IMR-90 (cell line): ENCODE measurements around the gene HUWE1. TPM values are rescaled to one million over a fixed set of nuclear protein-coding genes. Genes with fewer than 3 reads are reported as not detected.

ENCODE experiments used
- ATAC-seq: fragments of 200-7000 bp; cut with Tn5 transposase; 2 replicates; pipeline ENCODE4 v1.9.1; 2020; ENCODE audit warnings: low read depth, mild to moderate bottlenecking, moderate library complexity
- BruUV-seq: library from RNA; stranded (reverse); fragments of 400-500 nt; replicated peaks from 2 replicates; lab custom pipeline; 2021; lab: Mats Ljungman, UMichigan
- CTCF ChIA-PET: fragments of 300-600 bp; formaldehyde crosslinking; extraction: SDS; loops from one replicate; lab custom pipeline; 2021; ENCODE audit warnings: antibody characterized with exemption; lab: Yijun Ruan, JAX
- POLR2A ChIA-PET: fragments of 300-600 bp; sonication (Branson Sonifier 250); formaldehyde crosslinking; loops from one replicate; lab custom pipeline; 2022; ENCODE audit warnings: antibody characterized with exemption; ENCODE audit not compliant: unreplicated experiment; lab: Charles Lee
- DNase-seq: peaks from one replicate; pipeline ENCODE4 v3.0.0; 2013
- H2AFZ ChIP-seq: replicated peaks from 2 replicates; pipeline ENCODE3; 2013; ENCODE audit warnings: low read length, mild to moderate bottlenecking; ENCODE audit not compliant: poor library complexity
- H2AK5ac ChIP-seq: 2 replicates; pipeline ENCODE4 v1.6.1; 2013; ENCODE audit warnings: low read depth, low read length, inconsistent platforms
- H2AK9ac ChIP-seq: replicated peaks from 2 replicates; pipeline ENCODE3; 2013; ENCODE audit warnings: mild to moderate bottlenecking, low read depth, low read length, moderate library complexity; ENCODE audit not compliant: poor library complexity
- H2BK120ac ChIP-seq: 2 replicates; pipeline ENCODE4 v1.6.1; 2013; ENCODE audit warnings: low read depth, low read length, inconsistent platforms
- H2BK15ac ChIP-seq: 3 replicates; pipeline ENCODE4 v1.6.1; 2013; ENCODE audit warnings: low read depth, low read length, inconsistent platforms
- H2BK20ac ChIP-seq: 2 replicates; pipeline ENCODE4 v1.6.1; 2013; ENCODE audit warnings: low read depth, mild to moderate bottlenecking, inconsistent platforms, low read length, moderate library complexity
- H2BK5ac ChIP-seq: 2 replicates; pipeline ENCODE4 v1.6.1; 2013; ENCODE audit warnings: mild to moderate bottlenecking, low read depth, low read length, inconsistent platforms; ENCODE audit not compliant: poor library complexity, severe bottlenecking
- H3K14ac ChIP-seq: replicated peaks from 2 replicates; pipeline ENCODE4 v1.6.1; 2013; ENCODE audit warnings: low read depth, low read length, inconsistent platforms
- H3K18ac ChIP-seq: 2 replicates; pipeline ENCODE4 v1.6.1; 2013; ENCODE audit warnings: low read depth, low read length, control low read depth
- H3K23ac ChIP-seq: 2 replicates; pipeline ENCODE4 v1.6.1; 2013; ENCODE audit warnings: low read depth, low read length, inconsistent platforms
- H3K27ac ChIP-seq: 2 replicates; pipeline ENCODE4 v1.5.1; 2013; ENCODE audit warnings: mild to moderate bottlenecking, control low read depth, low read length; ENCODE audit not compliant: insufficient read depth
- H3K27me3 ChIP-seq: 2 replicates; pipeline ENCODE4 v1.6.1; 2013; ENCODE audit warnings: low read length; ENCODE audit not compliant: control insufficient read depth, insufficient read depth
- H3K36me3 ChIP-seq: 2 replicates; pipeline ENCODE4 v1.6.1; 2013; ENCODE audit warnings: low read length, mixed read lengths; ENCODE audit not compliant: control insufficient read depth, insufficient read depth
- H3K4ac ChIP-seq: 2 replicates; pipeline ENCODE4 v1.6.1; 2013; ENCODE audit warnings: low read depth, low read length, inconsistent platforms
- H3K4me1 ChIP-seq: 2 replicates; pipeline ENCODE4 v1.6.1; 2013; ENCODE audit warnings: low read length, mixed read lengths; ENCODE audit not compliant: control insufficient read depth, insufficient read depth
- H3K4me2 ChIP-seq: 2 replicates; pipeline ENCODE4 v1.6.1; 2013; ENCODE audit warnings: low read depth, mild to moderate bottlenecking, control low read depth, low read length, moderate library complexity
- H3K4me3 ChIP-seq: 2 replicates; pipeline ENCODE4 v1.5.1; 2013; ENCODE audit warnings: low read depth, mild to moderate bottlenecking, control low read depth, low read length, moderate library complexity; ENCODE audit not compliant: insufficient read depth
- H3K56ac ChIP-seq: 2 replicates; pipeline ENCODE4 v1.6.1; 2013; ENCODE audit warnings: low read length, inconsistent platforms; ENCODE audit not compliant: insufficient read depth; ENCODE audit errors: extremely low read depth
- H3K79me1 ChIP-seq, 2 experiments: 2 replicates each; pipeline ENCODE4 v1.6.1; 2013; ENCODE audit warnings: low read length in 2 of 2, inconsistent platforms in 1 of 2, low read depth in 1 of 2
- H3K9ac ChIP-seq: 2 replicates; pipeline ENCODE4 v1.6.1; 2013; ENCODE audit warnings: low read depth, low read length, control low read depth
- H3K9me1 ChIP-seq: 2 replicates; pipeline ENCODE4 v1.6.1; 2013; ENCODE audit warnings: low read length, inconsistent platforms; ENCODE audit not compliant: insufficient read depth
- H3K9me3 ChIP-seq: 2 replicates; pipeline ENCODE4 v1.6.1; 2013; ENCODE audit warnings: low read length; ENCODE audit not compliant: control insufficient read depth, insufficient read depth
- H4K20me1 ChIP-seq: 2 replicates; pipeline ENCODE4 v1.6.1; 2013; ENCODE audit warnings: low read length, inconsistent platforms; ENCODE audit not compliant: insufficient read depth
- H4K5ac ChIP-seq: 2 replicates; pipeline ENCODE4 v1.6.1; 2013; ENCODE audit warnings: mild to moderate bottlenecking, low read depth, low read length, control low read depth
- H4K8ac ChIP-seq, 2 experiments: 2 replicates each; pipeline ENCODE4 v1.6.1; 2013; ENCODE audit warnings: low read depth in 2 of 2, low read length in 2 of 2, control low read depth in 1 of 2, inconsistent platforms in 1 of 2
- H4K91ac ChIP-seq: 2 replicates; pipeline ENCODE4 v1.6.1; 2013; ENCODE audit warnings: low read depth, low read length, inconsistent platforms; ENCODE audit not compliant: insufficient read depth
- CEBPB ChIP-seq: IDR thresholded peaks from 2 replicates; pipeline ENCODE4 v1.6.1; 2012; ENCODE audit warnings: low read depth, low read length, improper control_type of control experiment
- CHD1 ChIP-seq: IDR thresholded peaks from 2 replicates; pipeline ENCODE4 v1.6.1; 2012; ENCODE audit warnings: low read depth, low read length, improper control_type of control experiment
- MAFK ChIP-seq: IDR thresholded peaks from 2 replicates; pipeline ENCODE4 v1.6.1; 2012; ENCODE audit warnings: low read depth, low read length, improper control_type of control experiment
- NFE2L2 ChIP-seq: fragments of 150-350 bp; IDR thresholded peaks from 2 replicates; pipeline ENCODE4 v1.6.1; 2016; ENCODE audit warnings: low read depth, mild to moderate bottlenecking, low read length
- RCOR1 ChIP-seq: IDR thresholded peaks from 2 replicates; pipeline ENCODE4 v1.6.1; 2012; ENCODE audit warnings: mild to moderate bottlenecking, low read length, improper control_type of control experiment; ENCODE audit not compliant: insufficient replicate concordance
- WGBS, 2 experiments: methylation state at CpG; one replicate each; pipeline versions ENCODE4 v1.1.5 to v1.1.7; 2013; ENCODE audit warnings: missing lambda C conversion rate in 2 of 2; ENCODE audit not compliant: insufficient read length in 1 of 2; ENCODE audit errors: extremely low coverage in 2 of 2; 5-methylcytosine and 5-hydroxymethylcytosine counted together
- dilution Hi-C: fragments of 300-500 bp; cut with HindIII; formaldehyde crosslinking; loops from one replicate; pipeline ENCODE4 v1.14.3; 2018; ENCODE audit warnings: low sequenced_read_pairs; ENCODE audit not compliant: unreplicated experiment
- in situ Hi-C: fragments of 300-500 bp; cut with MboI; formaldehyde crosslinking; loops from 3 replicates; pipeline ENCODE4 v1.14.3; 2019; ENCODE audit warnings: low sequenced_read_pairs, inconsistent platforms, mixed read lengths
- intact Hi-C: fragments of 100-400 bp; cut with micrococcal nuclease; formaldehyde crosslinking; loops from 2 replicates; pipeline ENCODE4 v1.10.0; 2022
- polyA plus RNA-seq, 3 experiments: library from polyadenylated mRNA; depleted of rRNA; stranded (reverse); fragments of >200 nt; gene quantifications; 2 replicates each; pipeline ENCODE4 v1.2.3, GENCODE V29; 2012; ENCODE audit warnings: low replicate concordance in 1 of 3
- total RNA-seq: library from RNA; depleted of rRNA; stranded (reverse); fragments of >200 nt; gene quantifications from 2 replicates; pipeline ENCODE4 v1.2.3, GENCODE V29; 2012
- TF ChIP-seq, protein P1 (sequence below): fragments of 150-350 bp; IDR thresholded peaks from 2 replicates; pipeline ENCODE4 v1.6.1; 2017; ENCODE audit warnings: mild to moderate bottlenecking, antibody characterized with exemption, low read length, low read depth

Gene HUWE1
- total and polyA plus RNA-seq, 2 of the 4 experiments (the other 2 are of a cell fraction): 47.6 to 57.7 TPM

DNA sequence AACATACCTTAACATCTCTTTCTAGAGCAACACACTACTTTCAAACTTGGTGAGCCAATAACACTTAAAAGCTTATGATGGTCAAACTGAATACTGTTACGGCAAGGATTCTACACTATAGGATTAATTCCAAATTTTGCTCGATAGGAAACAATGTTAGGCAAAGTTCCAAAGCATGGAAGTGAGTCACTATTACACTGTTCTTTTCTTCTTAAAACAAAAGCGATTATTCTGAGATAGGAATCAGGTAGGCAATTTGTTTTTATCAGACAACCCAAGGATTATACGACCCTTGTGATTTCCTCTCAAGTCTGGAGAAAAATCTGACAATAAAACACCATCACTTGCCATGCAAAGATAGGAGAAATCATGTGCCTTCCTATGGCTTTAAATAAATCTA, 81.5 kb downstream of the HUWE1 start:
- Histone ChIP-seq H3K14ac (no peak overlapping the region), H3K36me3 (peaks cover 17% of the 10 kb centered on the region), H2BK5ac (no peak overlapping the region), H2BK20ac (no peak overlapping the region), H4K91ac (no peak overlapping the region), H3K56ac (no peak overlapping the region), H2AFZ (no peak overlapping the region), H3K9ac (no peak overlapping the region), H3K27me3 (peaks cover 2% of the 10 kb centered on the region; the same call in 1 of the 2 replicates), H4K8ac (no peak overlapping the region), H3K4me3 (no peak overlapping the region), H2BK120ac (no peak overlapping the region), H3K27ac (no peak overlapping the region), H3K4me2 (no peak overlapping the region), H3K79me1 (peaks cover 2 to 3% of the 10 kb centered on the region in 2 experiments; a peak in 2 of 4 replicates), H3K4me1 (no peaks in the 10 kb centered on the region), H4K20me1 (peaks cover 2% of the 10 kb centered on the region; the same call in 1 of the 2 replicates), H2BK15ac (no peak overlapping the region), H3K9me3 (no peaks in the 10 kb centered on the region), H2AK9ac (no peak overlapping the region), H3K9me1 (no peaks in the 10 kb centered on the region), H3K18ac (no peak overlapping the region), H2AK5ac (no peak overlapping the region), H3K23ac (no peak overlapping the region), H4K5ac (no peak overlapping the region), H3K4ac (no peak overlapping the region)
- CTCF ChIA-PET: no interaction called here
- BruUV-seq: no TSS peak
- WGBS, 2 experiments: no CpG with 5 or more reads among the region's 4 CpGs
- in situ Hi-C loops: no loop called here
- ATAC-seq (no peak), DNase-seq (peak; percentile 1)
- POLR2A ChIA-PET: no interaction called here
- intact Hi-C loops: no loop called here
- no peak for TF ChIP-seq CHD1
- TF ChIP-seq CEBPB: no peak
- TF ChIP-seq RCOR1: no peak
- TF ChIP-seq, protein P1, sequence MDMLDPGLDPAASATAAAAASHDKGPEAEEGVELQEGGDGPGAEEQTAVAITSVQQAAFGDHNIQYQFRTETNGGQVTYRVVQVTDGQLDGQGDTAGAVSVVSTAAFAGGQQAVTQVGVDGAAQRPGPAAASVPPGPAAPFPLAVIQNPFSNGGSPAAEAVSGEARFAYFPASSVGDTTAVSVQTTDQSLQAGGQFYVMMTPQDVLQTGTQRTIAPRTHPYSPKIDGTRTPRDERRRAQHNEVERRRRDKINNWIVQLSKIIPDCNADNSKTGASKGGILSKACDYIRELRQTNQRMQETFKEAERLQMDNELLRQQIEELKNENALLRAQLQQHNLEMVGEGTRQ: no peak
- no peak for TF ChIP-seq MAFK
- no peak for TF ChIP-seq NFE2L2
- dilution Hi-C loops: no loop called here
